Neural cell (in vitro differentiated cells): Measurements from ENCODE around the gene SAMD4A. TPM values are rescaled to one million over a fixed set of nuclear protein-coding genes. Genes with fewer than 3 reads are reported as not detected.

Experiments
- H2AFZ ChIP-seq: fragments of 200-600, 300-800 bp; sonication (generic), shearing (Covaris generic); 2 replicates; pipeline ENCODE4 v1.6.0; 2014; ENCODE audit warnings: low read depth, mild to moderate bottlenecking, antibody characterized with exemption, low read length, moderate library complexity
- H3F3A ChIP-seq: fragments of 200-600 bp; shearing (Covaris generic); 2 replicates; pipeline ENCODE4 v1.6.1; 2016; ENCODE audit warnings: mild to moderate bottlenecking, moderate library complexity, mixed read lengths, antibody characterized with exemption, low read length; ENCODE audit not compliant: insufficient read depth, poor library complexity, severe bottlenecking
- H3K27ac ChIP-seq: fragments of 200-600, 300-800 bp; sonication (generic), shearing (Covaris generic); 2 replicates; pipeline ENCODE4 v1.5.1; 2014; ENCODE audit warnings: mild to moderate bottlenecking, low read length, moderate library complexity
- H3K27me3 ChIP-seq: fragments of 300-800, 200-600 bp; sonication (generic), shearing (Covaris generic); 2 replicates; pipeline ENCODE4 v1.6.0; 2014; ENCODE audit warnings: mild to moderate bottlenecking, low read depth, low read length, moderate library complexity; ENCODE audit not compliant: insufficient read depth
- H3K36me3 ChIP-seq: fragments of 300-800, 200-600 bp; sonication (generic), shearing (Covaris generic); 2 replicates; pipeline ENCODE4 v1.5.1; 2014; ENCODE audit warnings: mild to moderate bottlenecking, antibody characterized with exemption, low read length, moderate library complexity; ENCODE audit not compliant: insufficient read depth
- H3K4me2 ChIP-seq: fragments of 300-800, 200-600 bp; sonication (generic), shearing (Covaris generic); 2 replicates; pipeline ENCODE4 v1.6.0; 2014; ENCODE audit warnings: mild to moderate bottlenecking, low read length
- H3K4me3 ChIP-seq: fragments of 300-800, 200-600 bp; sonication (generic), shearing (Covaris generic); 2 replicates; pipeline ENCODE4 v1.5.1; 2014; ENCODE audit warnings: mild to moderate bottlenecking, low read length, moderate library complexity
- H3K79me2 ChIP-seq: fragments of 200-600 bp; shearing (Covaris generic); replicated peaks from 2 replicates; pipeline ENCODE4 v1.6.0; 2014; ENCODE audit warnings: mild to moderate bottlenecking, low read length, moderate library complexity; ENCODE audit not compliant: insufficient read depth
- H3K9ac ChIP-seq: fragments of 300-800, 200-600 bp; sonication (generic), shearing (Covaris generic); 2 replicates; pipeline ENCODE4 v1.6.1; 2016; ENCODE audit warnings: mild to moderate bottlenecking, low read length, mixed read lengths
- H3K9me2 ChIP-seq: fragments of 200-600 bp; shearing (Covaris generic); 2 replicates; pipeline ENCODE4 v1.6.1; 2016; ENCODE audit warnings: mild to moderate bottlenecking, low read length, mixed read lengths; ENCODE audit not compliant: insufficient read depth
- H3K9me3 ChIP-seq: fragments of 200-600, 300-800 bp; sonication (generic), shearing (Covaris generic); 2 replicates; pipeline ENCODE4 v1.6.1; 2016; ENCODE audit warnings: mild to moderate bottlenecking, mixed run types, low read length, moderate library complexity, mixed read lengths
- H4K20me1 ChIP-seq: fragments of 200-600 bp; shearing (Covaris generic); 2 replicates; pipeline ENCODE4 v1.6.1; 2016; ENCODE audit warnings: mild to moderate bottlenecking, mixed run types; ENCODE audit not compliant: insufficient read depth
- CTCF ChIP-seq: fragments of 450-650 bp; IDR thresholded peaks from 2 replicates; pipeline ENCODE4 v1.5.1; 2014; ENCODE audit warnings: antibody characterized with exemption, mild to moderate bottlenecking, moderate library complexity; ENCODE audit not compliant: poor library complexity, severe bottlenecking
- EP300 ChIP-seq: fragments of 450-650 bp; conservative IDR thresholded peaks from 2 replicates; pipeline ENCODE4 v1.6.1; 2014; ENCODE audit warnings: antibody characterized with exemption, mild to moderate bottlenecking, moderate library complexity; ENCODE audit not compliant: poor library complexity, severe bottlenecking
- EZH2 ChIP-seq: fragments of 200-600, 300-800 bp; shearing (Covaris generic), sonication (generic); IDR thresholded peaks from 2 replicates; pipeline ENCODE4 v1.6.1; 2014; ENCODE audit warnings: antibody characterized with exemption, low read length, borderline replicate concordance, mild to moderate bottlenecking; ENCODE audit not compliant: insufficient read depth, poor library complexity, severe bottlenecking
- MXI1 ChIP-seq: fragments of 450-650 bp; conservative IDR thresholded peaks from 2 replicates; pipeline ENCODE4 v1.6.1; 2014; ENCODE audit warnings: antibody characterized with exemption, mild to moderate bottlenecking; ENCODE audit not compliant: poor library complexity, severe bottlenecking
- POLR2AphosphoS5 ChIP-seq: IDR thresholded peaks from 2 replicates; pipeline ENCODE4 v1.6.1; 2012
- RAD21 ChIP-seq: fragments of 450-650 bp; conservative IDR thresholded peaks from 2 replicates; pipeline ENCODE4 v1.6.1; 2014; ENCODE audit warnings: antibody characterized with exemption, mild to moderate bottlenecking, moderate library complexity
- REST ChIP-seq: IDR thresholded peaks from 2 replicates; pipeline ENCODE4 v1.6.1; 2012; ENCODE audit warnings: borderline replicate concordance
- SMC3 ChIP-seq: fragments of 450-650 bp; conservative IDR thresholded peaks from 2 replicates; pipeline ENCODE4 v1.6.1; 2014; ENCODE audit warnings: antibody characterized with exemption, mild to moderate bottlenecking, moderate library complexity; ENCODE audit not compliant: poor library complexity
- TAF1 ChIP-seq: IDR thresholded peaks from 2 replicates; pipeline ENCODE4 v1.6.1; 2012; ENCODE audit warnings: low read depth
- polyA plus RNA-seq: library from polyadenylated mRNA; depleted of rRNA; stranded (reverse); fragments of >200 nt; gene quantifications from 2 replicates; pipeline ENCODE4 v1.2.3, GENCODE V29; 2014

The SAMD4A gene
- polyA plus RNA-seq, 1 donor from 2014 or later = 1.0 TPM

GRCh38 chr14:54803396-54803795 is 236.5 kb downstream of the SAMD4A start:
- Histone ChIP-seq H3K27me3 (no peaks in the 10 kb centered on the region), H4K20me1 (no peaks in the 10 kb centered on the region), H3K36me3 (no peaks in the 10 kb centered on the region), H3K9me2 (no peaks in the 10 kb centered on the region), H3K27ac (no peak overlapping the region), H3K9ac (no peak overlapping the region), H3K4me3 (no peak overlapping the region), H3F3A (no peaks in the 10 kb centered on the region), H3K4me2 (no peak overlapping the region), H3K79me2 (no peaks in the 10 kb centered on the region), H3K9me3 (no peaks in the 10 kb centered on the region), H2AFZ (no peak overlapping the region)
- no peak for TF ChIP-seq EZH2
- TF ChIP-seq REST = no peak
- TF ChIP-seq RAD21 = no peak
- TF ChIP-seq MXI1 = no peak
- TF ChIP-seq TAF1 = no peak
- TF ChIP-seq POLR2AphosphoS5 = no peak
- TF ChIP-seq EP300 = no peak
- no peak for TF ChIP-seq CTCF
- TF ChIP-seq SMC3 = no peak

GRCh38 chr14:54803926-54804537 is 237.1 kb downstream of the SAMD4A start:
- Histone ChIP-seq H3K27me3 (no peaks in the 10 kb centered on the region), H3K4me2 (no peak overlapping the region), H3K9me3 (no peaks in the 10 kb centered on the region), H4K20me1 (no peaks in the 10 kb centered on the region), H2AFZ (no peak overlapping the region), H3F3A (no peaks in the 10 kb centered on the region), H3K36me3 (no peaks in the 10 kb centered on the region), H3K79me2 (no peaks in the 10 kb centered on the region), H3K9ac (no peak overlapping the region), H3K27ac (no peak overlapping the region), H3K4me3 (no peak overlapping the region), H3K9me2 (no peaks in the 10 kb centered on the region)
- TF ChIP-seq MXI1 (no peak), CTCF (no peak), TAF1 (no peak), SMC3 (no peak), EZH2 (no peak), POLR2AphosphoS5 (no peak), EP300 (no peak), RAD21 (no peak), REST (no peak)
